ENCODE data around the gene ZNF335.
A peak's percentile ranks its signal among the peaks of the same experiment; 100 is the strongest.
"Not testable (repeated sequence)": the region's sequence is repeated elsewhere in the genome, so short reads cannot be mapped to it uniquely, and the experiment has no call there.

Gene ZNF335

DNA sequence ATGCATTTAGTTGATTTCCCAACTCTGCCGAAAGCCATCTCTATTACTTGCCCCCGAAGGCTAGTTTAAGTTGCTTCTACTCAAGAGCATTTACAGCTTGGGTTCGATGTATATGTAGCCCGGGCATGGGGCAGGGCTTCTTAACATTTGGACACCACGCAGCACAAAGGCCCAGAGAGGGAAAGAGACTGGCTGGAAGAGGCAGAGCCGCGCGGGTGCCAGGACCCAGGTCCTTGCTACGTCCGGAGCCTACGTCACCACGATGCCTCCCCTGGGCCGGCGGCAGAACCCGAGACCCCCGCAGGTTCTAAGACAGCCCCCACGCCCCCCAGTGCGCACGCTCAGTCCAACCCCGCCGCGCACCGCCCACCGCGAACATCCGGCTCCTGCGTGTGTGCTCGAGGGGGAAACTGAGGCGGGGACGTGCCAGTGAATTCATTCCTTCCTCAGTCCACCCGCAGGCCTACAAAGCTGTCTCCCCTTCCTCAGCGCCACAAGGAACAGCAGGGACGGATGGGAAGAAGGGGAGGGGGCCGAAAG is 37.9 kb downstream of the ZNF335 start:
- ATAC-seq (peak; percentile 20), DNase-seq (peak; percentile 72)

DNA sequence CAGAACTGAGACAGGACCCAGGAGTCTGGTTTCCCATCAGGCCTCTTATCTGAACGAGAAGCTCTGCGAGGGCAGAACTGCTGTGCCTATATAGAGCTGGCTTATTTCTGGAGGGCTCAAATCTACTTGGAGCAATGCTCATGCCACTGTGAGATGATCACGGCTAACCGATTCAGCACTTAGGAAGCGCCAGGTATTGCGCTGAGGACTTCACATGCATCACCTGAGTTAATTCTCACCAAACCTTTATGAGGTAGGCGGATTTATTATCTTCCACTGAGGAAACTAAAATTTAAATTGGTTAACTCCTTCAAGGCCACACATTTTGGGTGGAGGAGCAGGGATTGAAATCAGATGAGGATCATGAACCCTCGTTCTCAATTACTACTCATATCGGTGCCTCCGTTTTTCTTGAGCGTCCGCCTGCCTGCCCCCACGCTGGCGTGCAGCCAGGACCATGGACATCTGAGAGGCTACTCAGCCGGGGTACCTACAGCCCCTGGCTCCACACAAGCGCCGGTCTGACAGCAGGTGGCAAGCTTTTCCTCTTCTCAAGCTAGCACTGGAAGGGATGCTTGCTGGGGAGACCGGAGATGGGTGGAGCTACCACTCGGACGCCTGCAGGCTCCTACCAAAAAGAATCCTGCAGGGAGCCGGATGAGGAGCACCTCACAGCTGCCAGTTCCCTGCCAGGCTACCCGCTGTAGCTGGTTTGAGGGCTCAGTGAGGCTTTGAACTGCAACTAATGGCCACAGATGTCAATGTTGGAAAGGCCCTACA is 38.5 kb downstream of the ZNF335 start:
- ATAC-seq (peak; percentile 28), DNase-seq (peak; percentile 72)

DNA sequence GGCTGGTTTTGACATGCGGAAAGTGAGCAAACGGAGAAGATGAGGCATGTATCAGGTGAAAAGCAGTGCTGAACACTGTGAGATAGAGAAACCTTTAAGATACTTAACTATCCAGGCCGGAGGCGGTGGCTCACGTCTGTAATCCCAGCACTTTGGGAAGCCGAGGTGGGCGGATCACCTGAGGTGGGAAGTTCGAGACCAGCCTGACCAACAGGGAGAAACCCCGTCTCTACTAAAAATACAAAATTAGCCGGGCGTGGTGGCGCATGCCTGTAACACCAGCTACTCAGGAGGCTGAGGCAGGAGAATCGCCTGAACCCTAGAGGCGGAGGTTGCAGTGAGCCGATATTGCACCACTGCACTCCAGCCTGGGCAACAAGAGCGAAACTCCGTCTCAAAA is 40.3 kb downstream of the ZNF335 start:
- not testable (repeated sequence) for DNase-seq, ATAC-seq

DNA sequence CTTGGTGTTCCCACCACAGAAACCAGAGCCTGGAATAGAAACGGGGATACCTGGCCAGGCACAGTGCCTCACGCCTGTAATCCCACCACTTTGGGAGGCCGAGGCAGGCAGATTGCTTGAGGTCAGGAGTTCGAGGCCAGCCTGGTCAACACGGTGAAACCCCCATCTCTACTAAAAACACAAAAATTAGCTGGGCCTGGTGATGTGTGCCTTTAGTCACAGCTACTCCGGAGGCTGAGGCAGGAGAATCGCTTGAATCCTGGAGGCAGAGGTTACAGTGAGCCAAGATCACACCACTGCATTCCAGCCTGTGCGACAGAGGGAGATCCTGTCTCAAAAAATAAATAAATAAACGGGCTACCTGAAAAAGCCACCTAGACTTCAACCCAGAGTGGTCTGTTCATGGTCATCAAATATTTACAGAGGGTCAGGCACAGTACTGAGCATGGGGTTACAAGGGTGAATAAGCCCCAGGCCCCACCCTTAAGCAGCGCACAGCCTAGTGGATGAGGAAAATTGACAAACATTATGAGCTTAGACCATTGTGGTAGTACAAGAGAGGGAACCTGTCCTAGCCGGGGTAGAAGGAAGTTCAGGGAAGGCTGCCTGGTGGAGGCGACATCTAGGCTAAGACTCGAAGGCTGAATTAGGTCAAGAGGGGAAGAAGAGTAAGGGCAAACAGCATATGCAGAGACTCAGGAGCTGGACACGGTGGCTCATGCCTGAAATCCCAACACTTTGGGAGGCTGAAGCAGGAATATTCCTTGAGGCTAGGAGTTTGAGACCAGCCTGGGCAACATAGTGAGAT is 44.7 kb downstream of the ZNF335 start:
- ATAC-seq (no peak), DNase-seq (no peak)

DNA sequence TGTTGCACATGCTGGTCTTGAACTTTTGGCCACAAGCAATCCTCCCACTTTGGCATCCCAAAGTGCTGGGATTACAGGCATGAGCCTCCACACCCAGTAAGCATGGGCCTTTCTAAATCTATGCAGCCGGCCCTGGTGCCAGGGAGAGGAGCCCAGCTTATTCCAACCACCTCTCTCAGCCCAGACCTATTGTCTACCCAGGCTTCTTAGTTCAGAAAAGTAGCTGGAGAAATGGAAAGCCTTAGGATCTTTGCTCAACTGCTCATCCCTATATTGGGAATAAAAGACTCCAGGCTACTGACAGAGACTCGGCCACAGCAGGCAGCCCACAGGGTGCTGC is 45.3 kb downstream of the ZNF335 start:
- ATAC-seq (no peak), DNase-seq (no peak)

DNA sequence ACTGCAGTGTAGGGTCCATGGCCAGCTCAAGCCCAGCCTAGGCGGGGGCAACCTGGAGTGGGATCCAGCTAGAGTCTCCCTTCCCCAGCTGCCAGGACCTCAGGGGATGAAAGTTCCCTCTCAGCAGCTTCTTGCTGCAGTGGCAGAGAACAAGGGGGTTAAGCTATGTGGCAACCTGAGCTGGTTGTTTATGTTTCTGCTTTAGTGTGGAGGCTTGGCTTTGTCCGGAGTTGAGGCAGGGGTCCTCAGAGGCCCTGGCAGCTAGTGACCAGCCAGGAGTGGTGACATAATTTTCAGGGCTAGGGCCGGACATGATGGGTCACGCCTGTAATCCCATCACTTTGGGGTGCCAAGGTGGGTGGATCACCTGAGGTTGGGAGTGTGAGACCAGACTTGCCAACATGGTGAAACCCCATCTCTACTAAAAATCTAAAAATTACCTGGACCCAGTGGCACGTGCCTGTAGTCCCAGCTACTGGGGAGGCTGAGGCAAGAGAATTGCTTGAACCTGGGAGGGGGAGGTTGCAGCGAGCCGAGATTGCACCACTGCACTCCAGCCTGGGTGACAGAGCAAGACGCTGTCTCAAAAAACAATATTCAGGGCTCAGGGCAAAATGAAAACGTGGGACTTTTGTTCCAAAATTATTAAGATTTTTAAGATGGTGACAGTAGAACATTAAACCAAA is 46.0 kb downstream of the ZNF335 start:
- no peak for ATAC-seq
- no peak for DNase-seq

DNA sequence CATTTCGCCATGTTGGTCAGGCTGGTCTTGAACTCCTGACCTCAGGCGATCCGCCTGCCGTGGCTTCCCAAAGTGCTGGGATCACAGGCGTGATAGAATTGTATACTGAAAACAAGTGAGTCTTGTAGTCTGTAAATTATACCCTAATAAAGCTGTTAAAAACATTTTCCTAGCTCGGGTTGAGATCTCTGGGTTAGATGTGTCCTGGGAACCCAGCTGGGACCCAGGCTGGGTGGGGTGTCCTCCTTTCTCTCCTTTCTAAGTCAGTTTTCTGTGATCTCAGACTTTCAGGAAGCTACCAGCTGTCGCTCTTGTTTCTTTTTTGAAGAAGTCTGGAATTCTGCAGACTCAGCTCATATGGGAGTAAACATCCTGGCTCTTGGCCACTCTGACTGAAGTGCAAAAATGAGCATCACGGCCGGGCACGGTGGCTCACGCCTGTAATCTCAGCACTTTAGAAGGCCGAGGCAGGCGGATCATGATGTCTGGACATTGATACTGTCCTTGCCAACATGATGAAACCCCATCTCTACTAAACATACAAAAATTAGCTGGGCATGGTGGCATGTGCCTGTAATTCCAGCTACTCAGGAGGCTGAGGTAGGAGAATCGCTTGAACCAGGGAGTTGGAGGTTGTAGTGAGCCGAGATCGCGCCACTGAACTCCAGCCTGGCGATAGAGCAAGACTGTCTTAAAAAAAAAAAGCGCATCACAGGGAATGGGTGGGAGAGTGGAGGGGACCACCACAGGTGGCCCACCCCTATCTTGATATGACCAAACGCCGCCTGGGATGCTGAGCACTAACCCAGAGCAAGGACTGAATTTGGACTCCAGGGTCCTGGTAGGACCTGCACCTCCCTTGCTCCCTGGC is 47.4 kb downstream of the ZNF335 start:
- no peak for DNase-seq
- no peak for ATAC-seq

DNA sequence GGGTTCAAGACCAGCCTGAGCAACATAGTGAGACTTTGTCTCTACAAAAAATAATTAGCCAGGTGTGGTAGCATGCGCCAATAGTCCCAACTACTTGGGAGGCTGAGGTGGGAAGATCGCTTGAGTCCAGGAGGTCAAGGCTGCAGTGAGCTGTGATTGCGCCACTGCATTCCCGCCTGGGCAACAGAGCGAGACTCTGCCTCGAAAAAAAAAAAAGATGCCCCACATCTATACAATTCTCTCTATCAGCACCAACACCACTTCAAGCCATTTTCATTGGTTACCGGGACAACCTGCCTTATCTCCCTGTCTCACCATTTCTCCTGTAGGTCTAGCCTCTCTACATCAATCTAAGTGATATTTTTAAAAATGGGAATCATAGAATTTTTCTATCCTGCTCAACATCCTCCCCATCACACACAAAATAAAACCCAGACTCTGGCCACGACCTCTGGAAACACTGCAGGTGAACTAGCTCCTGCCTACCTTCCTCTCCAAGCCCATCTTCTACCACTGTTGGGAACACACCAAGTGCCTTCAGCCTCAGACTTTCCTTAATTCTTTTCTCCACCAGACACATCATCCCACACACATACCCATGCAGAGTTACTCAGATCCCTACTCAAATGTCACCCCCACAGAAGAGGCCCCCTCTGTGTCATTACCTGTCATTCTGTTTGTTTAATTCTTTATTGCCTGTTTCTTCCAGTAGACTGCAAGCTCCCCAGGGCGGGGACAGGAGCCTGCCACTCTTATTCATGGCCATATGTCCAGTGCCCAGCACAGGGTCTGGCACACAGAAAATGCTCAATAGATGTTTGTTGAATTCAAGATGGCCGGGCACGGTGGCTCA is 50.4 kb downstream of the ZNF335 start:
- DNase-seq (no peak), ATAC-seq (peak; percentile 90)

DNA sequence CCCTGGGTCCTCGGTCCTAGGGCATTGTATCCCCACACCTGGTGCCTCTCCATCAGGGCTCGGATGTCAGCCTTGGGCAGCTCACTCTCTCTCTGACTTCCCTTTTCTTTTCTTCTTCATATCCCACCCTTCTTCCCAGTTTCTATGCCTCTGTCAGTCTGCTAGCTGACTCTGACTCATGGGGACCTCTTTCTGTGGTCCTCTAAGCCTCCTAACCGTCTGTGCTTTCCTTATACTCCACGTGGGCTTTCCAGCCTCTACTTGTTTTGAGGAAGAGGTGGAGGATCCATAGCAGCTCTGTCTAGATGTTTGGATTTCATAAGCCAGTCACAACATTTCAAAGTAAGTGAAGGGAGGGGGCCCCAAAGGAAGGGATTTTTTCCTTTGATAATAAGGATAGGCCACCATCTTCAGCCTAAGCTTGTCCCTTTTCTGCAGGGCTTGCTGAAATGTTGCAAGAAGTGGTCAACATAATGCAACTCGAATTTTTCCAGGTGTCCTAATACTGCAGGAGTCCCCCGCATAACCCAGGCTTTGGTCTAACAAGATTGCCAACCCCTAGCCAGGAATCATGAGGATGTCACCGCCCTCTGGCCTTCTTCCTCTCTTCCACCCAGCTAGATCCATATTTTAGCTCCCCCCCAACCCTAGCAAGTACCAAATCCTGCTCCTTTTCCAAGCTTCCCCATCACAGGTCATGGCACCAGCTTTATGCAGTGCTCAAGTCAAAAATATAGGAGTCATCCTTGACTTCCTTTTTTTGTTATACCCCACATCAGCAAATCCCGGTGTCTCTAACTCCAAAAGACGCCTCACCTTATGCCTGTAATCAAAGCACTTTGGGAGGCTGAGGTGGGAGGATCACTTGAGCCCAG is 51.3 kb downstream of the ZNF335 start:
- no peak for DNase-seq
- no peak for ATAC-seq

DNA sequence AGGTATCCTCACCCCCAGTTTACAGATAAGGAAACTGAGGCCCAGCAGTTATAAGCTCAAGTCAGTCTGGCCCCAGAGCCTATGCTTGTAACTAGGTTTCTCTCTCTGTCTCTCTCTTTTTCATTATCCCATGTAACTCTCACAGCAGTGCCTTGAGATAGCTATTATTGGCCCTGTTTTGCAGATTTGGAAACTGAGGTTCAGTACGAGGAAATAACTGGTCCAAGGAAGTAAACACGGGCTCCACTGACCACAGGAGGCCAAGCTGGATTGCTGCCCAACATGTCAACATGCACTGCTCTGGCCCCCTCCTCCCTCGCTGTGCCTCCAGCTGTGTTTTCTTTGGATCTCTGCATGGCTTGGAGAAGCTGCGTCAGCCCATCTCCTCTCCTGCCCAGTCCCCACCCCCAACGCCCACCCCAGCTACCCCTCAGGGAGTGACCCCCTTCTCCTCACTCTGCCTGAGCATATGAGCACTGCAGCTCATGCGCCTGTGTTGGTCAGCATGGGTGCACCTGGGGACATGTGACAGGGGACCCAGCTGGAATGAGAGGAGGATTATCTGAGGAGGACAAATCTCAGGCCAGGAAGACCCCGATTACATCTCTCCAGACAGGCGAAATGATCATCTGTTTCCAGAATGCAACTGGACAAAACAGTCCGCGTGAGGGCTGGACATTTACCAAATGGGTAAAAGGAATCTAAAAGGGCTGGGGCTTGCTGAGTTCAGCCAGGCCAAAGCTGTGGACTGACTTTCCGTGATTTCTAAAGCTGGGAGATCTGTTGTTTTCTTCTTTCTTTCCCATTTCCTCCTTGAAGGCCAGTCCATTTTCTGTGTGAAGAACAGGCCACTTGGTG is 52.2 kb downstream of the ZNF335 start:
- ATAC-seq = no peak
- DNase-seq = no peak

DNA sequence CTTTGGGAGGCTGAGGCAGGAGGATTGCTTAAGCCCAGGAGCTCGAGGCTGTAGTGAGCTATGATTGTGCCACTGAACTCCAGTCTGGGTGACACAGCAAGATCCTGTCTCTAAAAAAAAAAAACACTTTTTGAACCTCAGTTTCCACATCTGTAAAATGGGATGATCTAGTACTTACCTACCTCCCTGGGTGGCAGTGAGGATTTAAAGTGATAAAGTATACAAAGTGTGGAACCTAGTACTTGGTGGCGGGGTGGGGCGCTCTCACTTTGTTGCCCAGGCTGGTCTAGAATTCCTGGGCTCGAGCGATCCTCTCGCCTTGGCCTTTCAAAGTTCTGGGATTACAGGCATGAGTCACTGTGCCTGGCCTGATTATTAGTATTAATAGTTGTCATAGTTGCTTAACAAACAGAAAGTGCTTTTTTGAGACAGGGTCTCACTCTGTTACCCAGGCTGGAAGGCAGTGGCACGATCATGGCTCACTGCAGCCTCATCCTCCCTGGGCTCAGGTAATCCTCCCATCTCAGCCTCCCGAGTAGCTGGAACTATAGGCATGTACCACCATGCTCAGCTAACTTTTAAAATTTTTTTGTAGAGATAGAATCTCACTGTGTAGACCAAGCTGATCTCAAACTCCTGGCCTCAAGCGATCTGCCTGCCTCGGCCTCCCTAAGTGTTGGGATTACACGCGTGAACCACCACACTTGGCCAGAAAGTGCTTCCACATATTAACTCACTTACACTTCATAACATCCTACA is 53.0 kb downstream of the ZNF335 start:
- ATAC-seq = no peak
- DNase-seq = no peak

DNA sequence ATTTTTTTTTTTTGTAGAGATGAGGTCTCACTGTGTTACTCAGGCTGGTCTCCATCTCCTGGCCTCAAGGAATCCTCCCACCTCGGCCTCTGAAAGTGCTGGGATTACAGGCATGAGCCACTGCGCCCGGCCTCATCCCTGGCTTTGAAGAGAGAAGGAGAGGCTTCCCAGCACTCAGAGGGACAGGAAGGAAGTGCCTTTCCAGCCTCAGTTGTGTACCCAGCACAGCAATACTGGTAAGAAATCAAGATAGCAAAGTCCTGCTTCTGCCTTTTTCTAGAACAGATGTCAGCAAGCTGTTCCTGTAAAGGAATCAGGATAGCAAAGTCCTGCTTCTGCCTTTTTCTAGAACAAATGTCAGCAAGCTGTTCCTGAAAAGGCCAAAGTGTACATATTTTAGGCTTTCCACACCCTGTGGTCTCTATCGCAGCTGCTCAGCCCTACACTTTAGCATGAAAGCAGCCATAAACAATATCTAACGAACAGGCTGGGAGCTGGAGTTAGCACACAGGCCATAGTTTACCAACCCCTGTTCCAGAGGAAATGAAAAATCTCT is 53.7 kb downstream of the ZNF335 start:
- no peak for DNase-seq
- ATAC-seq = no peak

DNA sequence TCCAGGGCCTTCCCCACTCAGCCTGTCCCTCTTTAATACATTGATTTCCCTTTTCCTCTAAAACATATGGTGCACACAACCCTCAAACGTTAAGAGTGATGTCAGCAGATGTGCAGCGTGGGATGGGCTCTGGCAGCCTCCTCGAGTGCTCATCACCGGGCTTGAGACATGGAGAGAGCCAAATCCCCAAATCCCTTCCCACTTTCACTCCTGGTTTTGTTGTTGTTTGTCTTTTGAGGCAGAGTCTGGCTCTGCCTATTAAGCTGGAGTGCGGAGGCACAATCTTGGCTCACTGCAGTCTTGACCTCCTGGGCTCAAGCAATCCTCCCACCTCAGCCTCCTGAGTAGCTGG is 54.2 kb downstream of the ZNF335 start:
- no peak for ATAC-seq
- DNase-seq = no peak

DNA sequence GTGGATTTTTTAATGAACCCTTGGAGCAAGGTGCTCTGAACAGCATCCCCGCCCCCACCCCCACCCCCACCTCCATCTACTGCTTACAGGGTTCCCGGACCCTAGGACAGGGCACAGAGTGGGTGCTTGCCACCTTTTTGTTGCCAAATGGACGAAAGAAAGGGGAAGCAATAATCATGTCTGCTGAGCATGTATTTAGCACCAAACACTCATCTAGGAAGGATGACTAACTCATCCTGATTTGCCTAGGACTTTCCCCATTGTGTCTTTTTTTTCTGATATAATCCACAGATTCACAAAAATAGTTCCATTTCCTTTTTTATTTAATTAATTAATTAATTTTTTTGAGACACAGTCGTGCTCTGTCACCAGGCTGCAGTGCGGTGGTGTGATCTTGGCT is 58.9 kb downstream of the ZNF335 start:
- no peak for DNase-seq
- no peak for ATAC-seq

DNA sequence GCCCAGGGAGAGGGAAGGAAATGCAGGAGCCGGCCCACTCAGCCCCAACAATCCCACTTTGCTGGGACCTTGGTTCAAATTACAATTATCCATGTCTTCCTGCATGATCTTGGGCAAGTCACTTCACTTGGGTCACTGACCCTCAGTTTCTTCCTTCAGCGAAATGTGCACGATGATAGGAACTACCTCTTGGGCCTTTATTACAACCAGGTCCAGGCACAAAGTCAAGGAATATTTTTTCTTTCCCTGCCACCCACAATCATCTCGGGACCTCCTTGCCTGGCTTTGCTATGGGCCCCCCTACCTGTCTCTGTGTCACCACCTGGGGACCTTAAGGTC is 59.7 kb downstream of the ZNF335 start:
- ATAC-seq (no peak), DNase-seq (no peak)

DNA sequence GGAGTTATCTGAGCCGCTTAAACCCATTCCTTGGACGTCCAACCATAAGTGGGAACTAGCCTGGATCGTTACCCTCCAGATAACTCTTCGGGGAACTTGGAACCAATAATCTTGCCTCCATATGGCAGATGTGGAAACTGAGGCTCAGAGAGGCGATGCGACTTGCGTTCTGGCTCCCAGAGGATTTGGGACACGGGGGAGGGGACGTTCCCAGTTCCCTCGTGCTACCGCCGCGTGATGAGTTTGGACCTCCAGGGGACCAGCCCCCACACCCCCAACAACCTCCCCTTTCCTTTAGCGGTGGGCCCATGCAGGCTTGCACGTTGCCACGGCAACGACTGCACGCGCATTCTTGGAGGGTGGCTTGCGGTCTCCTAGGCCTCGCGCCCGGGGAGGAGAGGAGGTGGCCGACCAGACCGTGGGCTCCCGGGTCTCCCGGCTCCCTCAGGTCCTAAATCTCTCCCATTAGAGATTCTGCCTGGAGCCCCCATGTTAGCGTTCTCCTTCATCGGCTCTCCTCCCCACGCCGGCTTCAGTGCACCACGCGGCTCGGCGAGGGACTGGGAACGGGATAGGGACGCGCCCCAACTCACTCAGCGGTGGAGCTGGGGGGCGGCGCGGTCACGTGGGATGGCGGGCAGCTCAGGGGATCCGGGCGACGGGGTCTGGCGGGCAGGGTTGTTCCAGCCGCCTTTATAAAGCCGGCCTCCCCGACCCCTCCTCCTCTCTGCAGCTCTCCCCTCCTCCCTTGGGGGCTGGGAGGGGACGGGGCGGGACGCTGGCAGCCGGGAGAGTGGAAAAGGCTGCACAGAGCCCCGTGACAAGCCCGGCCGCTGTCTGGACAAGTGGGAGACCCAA is 60.3 kb downstream of the ZNF335 start, which contains the start of gene PLTP:
Gene PLTP, minus strand, starts transcription at position 670 of the 858 bp plus-strand sequence. CDS start 703 bp downstream, outside the sequence.
- no peak for ATAC-seq

More for the DNA sequence above, 60.3 kb downstream of the ZNF335 start, which contains the start of gene PLTP:
- DNase-seq = peak; percentile 57
